HG02981 (cell line): ENCODE data around the gene CDH15.

Source experiments
- ATAC-seq: cut with Tn5 transposase; IDR thresholded peaks from one replicate; pipeline ENCODE4 v1.9.1; 2021; ENCODE audit warnings: mild to moderate bottlenecking, moderate library complexity; ENCODE audit not compliant: unreplicated experiment

The CDH15 gene

GRCh38 chr16:89140981-89141883, 30.3 kb upstream of the CDH15 start:
- ATAC-seq, result no peak

GRCh38 chr16:89141884-89142267, 29.7 kb upstream of the CDH15 start:
- no peak for ATAC-seq

- no peak for ATAC-seq
Measured at GRCh38 chr16:89142474-89143195, 28.9 kb upstream of the CDH15 start.

GRCh38 chr16:89143201-89143741, 28.3 kb upstream of the CDH15 start:
- ATAC-seq, result no peak

GRCh38 chr16:89143911-89144675, 27.5 kb upstream of the CDH15 start:
- ATAC-seq, result no peak

GRCh38 chr16:89144681-89145080, 26.9 kb upstream of the CDH15 start:
- ATAC-seq, result no peak

- ATAC-seq, result no peak
Measured at GRCh38 chr16:89145406-89146161, 26.0 kb upstream of the CDH15 start.

- ATAC-seq, result no peak
Measured at GRCh38 chr16:89146211-89147005, 25.1 kb upstream of the CDH15 start.

GRCh38 chr16:89147085-89147817, 24.3 kb upstream of the CDH15 start:
- no peak for ATAC-seq

- no peak for ATAC-seq
Measured at GRCh38 chr16:89149386-89149785, 22.2 kb upstream of the CDH15 start.

- no peak for ATAC-seq
Measured at GRCh38 chr16:89150090-89150835, 21.3 kb upstream of the CDH15 start.

- ATAC-seq, result no peak
Measured at GRCh38 chr16:89150981-89151380, 20.6 kb upstream of the CDH15 start.

- ATAC-seq, result no peak
Measured at GRCh38 chr16:89152831-89153700, 18.5 kb upstream of the CDH15 start.

GRCh38 chr16:89153848-89154271, 17.7 kb upstream of the CDH15 start:
- ATAC-seq, result no peak

GRCh38 chr16:89154390-89155183, 17.0 kb upstream of the CDH15 start:
- ATAC-seq, result no peak

- no peak for ATAC-seq
Measured at GRCh38 chr16:89155184-89155679, 16.3 kb upstream of the CDH15 start.
